Psoas muscle (tissue), 8 donors: ENCODE results near the gene HDHD3. TPM values are rescaled to one million over a fixed set of nuclear protein-coding genes. Genes with fewer than 3 reads are reported as not detected.

ENCODE experiments used
- ATAC-seq, 4 donors: fragments of 200-7000 bp; cut with Tn5 transposase; one replicate each; pipeline ENCODE4 v1.9.1; 2020; ENCODE audit warnings: moderate library complexity in 3 of 4, mild to moderate bottlenecking in 2 of 4
- DNase-seq, 2 donors: peaks; one replicate each; pipeline ENCODE4 v3.0.0-alpha.2; 2020
- H3K27ac ChIP-seq: fragments of 200-600 bp; one replicate; pipeline ENCODE4 v1.8.0; 2022
- H3K27me3 ChIP-seq, 3 donors: fragments of 200-600 bp in 1 of 3; one replicate each; pipeline versions ENCODE4 v1.6.1 to v1.8.0; 2013 to 2022; ENCODE audit warnings: low read length in 2 of 3, mild to moderate bottlenecking in 2 of 3, moderate library complexity in 1 of 3; ENCODE audit not compliant: insufficient read depth in 3 of 3
- H3K36me3 ChIP-seq, 2 donors: fragments of 200-600 bp in 1 of 2; one replicate each; pipeline versions ENCODE4 v1.6.1 to v1.8.0; 2013 to 2022; ENCODE audit warnings: low read depth in 1 of 2, mild to moderate bottlenecking in 1 of 2, moderate library complexity in 1 of 2; ENCODE audit not compliant: insufficient read depth in 1 of 2
- H3K4me1 ChIP-seq: fragments of 200-600 bp; one replicate; pipeline ENCODE4 v1.8.0; 2022
- H3K4me3 ChIP-seq: fragments of 200-600 bp; one replicate; pipeline ENCODE4 v1.8.0; 2022; ENCODE audit warnings: mild to moderate bottlenecking
- H3K9me3 ChIP-seq: fragments of 200-600 bp; one replicate; pipeline ENCODE4 v1.8.0; 2022
- WGBS, 3 donors: extraction: QIAGEN DNeasy Blood & Tissue Kit; methylation state at CpG; one replicate each; pipeline versions ENCODE4 v1.1.6 to v1.1.7; 2013; 5-methylcytosine and 5-hydroxymethylcytosine counted together
- intact Hi-C, 2 donors: fragments of 100-400 bp; cut with DNase I; formaldehyde crosslinking; loops; one replicate each; pipeline versions ENCODE4 v1.11.0 to v1.14.2; 2022
- polyA plus RNA-seq, 3 donors: library from polyadenylated mRNA; stranded (reverse); fragments of 200-250 nt; gene quantifications; one replicate each; pipeline ENCODE4 v1.2.3, GENCODE V29; 2013
- total RNA-seq, 4 donors: library from RNA; stranded (reverse); fragmentation: NEBNext Ultra II Directional in 2 of 4; extraction: Animal tissue kit (Norgen Biotek cat#: 25700) in 2 of 4; gene quantifications; one replicate each; pipeline versions ENCODE4 v1.2.1 to v1.2.4, GENCODE V29; 2021 to 2023
- TF ChIP-seq, protein P1 (sequence below): fragments of 200-600 bp; IDR thresholded peaks from one replicate; pipeline ENCODE4 v1.8.0; 2022; ENCODE audit warnings: antibody characterized with exemption
- donor health status: healthy with polysubstance abuse.
- donor health status: DM: no; HTN: no; CAD: no; lungs with moderate emphysema.
- donor health status: Bipolar disorder and iron deficiency.
- donor health status: healthy.
- donor health status: DM: yes; HTN: yes; CAD: no.
- donor health status: DM: no; HTN: no; CAD: no.
- donor health status: DM: no; HTN: no; CAD: no.
- donor health status: DM: yes; HTN: yes; CAD: no.

The HDHD3 gene
- total and polyA plus RNA-seq, 7 donors = 7.0 to 14.9 (median 9.8) TPM

- Histone ChIP-seq H3K4me1 (peaks cover 3% of the 10 kb centered on the region), H3K27me3 (no peaks in the 10 kb centered on the region), H3K27ac (no peak overlapping the region), H3K36me3 (peaks cover 7 to 58% of the 10 kb centered on the region in 2 donors), H3K9me3 (no peaks in the 10 kb centered on the region), H3K4me3 (no peak overlapping the region)
- intact Hi-C loops = no loop called here
- TF ChIP-seq, protein P1, sequence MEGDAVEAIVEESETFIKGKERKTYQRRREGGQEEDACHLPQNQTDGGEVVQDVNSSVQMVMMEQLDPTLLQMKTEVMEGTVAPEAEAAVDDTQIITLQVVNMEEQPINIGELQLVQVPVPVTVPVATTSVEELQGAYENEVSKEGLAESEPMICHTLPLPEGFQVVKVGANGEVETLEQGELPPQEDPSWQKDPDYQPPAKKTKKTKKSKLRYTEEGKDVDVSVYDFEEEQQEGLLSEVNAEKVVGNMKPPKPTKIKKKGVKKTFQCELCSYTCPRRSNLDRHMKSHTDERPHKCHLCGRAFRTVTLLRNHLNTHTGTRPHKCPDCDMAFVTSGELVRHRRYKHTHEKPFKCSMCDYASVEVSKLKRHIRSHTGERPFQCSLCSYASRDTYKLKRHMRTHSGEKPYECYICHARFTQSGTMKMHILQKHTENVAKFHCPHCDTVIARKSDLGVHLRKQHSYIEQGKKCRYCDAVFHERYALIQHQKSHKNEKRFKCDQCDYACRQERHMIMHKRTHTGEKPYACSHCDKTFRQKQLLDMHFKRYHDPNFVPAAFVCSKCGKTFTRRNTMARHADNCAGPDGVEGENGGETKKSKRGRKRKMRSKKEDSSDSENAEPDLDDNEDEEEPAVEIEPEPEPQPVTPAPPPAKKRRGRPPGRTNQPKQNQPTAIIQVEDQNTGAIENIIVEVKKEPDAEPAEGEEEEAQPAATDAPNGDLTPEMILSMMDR = no peak
- DNase-seq (no peak), ATAC-seq (no peak)
- 92 to 95% (median 95%) methylated on average over 7 of the region's 7 CpGs for WGBS, 3 donors
Measured at GRCh38 chr9:113393281-113393680, 16.5 kb upstream of the HDHD3 start.

DNA sequence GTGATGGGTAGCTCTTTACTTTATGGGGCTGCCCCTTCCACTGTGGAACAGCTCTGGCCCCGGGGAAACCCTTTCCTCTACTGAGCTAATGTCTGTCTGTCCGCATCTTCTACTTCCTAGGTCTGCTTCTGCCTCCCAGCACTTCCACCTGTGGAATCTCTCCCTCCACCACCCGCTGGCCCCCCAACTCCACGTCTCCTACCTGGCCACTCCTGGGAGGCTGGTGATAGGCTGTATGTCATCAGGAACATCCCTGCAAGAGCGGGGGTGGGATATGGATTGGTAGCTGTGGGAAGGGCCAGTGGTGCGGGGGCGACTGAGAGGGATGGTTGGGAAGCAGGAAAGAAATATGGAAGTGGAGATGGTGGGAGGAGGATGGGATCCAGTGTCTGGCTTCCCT, 15.1 kb upstream of the HDHD3 start:
- ATAC-seq = no peak
- H3K36me3 ChIP-seq = peaks cover 14 to 70% of the 10 kb centered on the region in 2 donors
- H3K4me3 ChIP-seq = no peak overlapping the region
- TF ChIP-seq, protein P1 = no peak
- no peak for DNase-seq
- no peaks in the 10 kb centered on the region for H3K27me3 ChIP-seq
- no peak overlapping the region for H3K27ac ChIP-seq
- WGBS, 3 donors = 94 to 95% (median 94%) methylated on average over 7 of the region's 7 CpGs
- intact Hi-C loops = no loop called here
- H3K9me3 ChIP-seq = no peaks in the 10 kb centered on the region
- H3K4me1 ChIP-seq = no peaks in the 10 kb centered on the region

- DNase-seq (no peak), ATAC-seq (no peak)
- no peaks in the 10 kb centered on the region for H3K4me1 ChIP-seq
- TF ChIP-seq, protein P1 = no peak
- WGBS, 3 donors = 94 to 98% (median 95%) methylated on average over 17 of the region's 17 CpGs
- no peak overlapping the region for H3K4me3 ChIP-seq
- no peak overlapping the region for H3K27ac ChIP-seq
- peaks cover 14 to 70% of the 10 kb centered on the region in 2 donors for H3K36me3 ChIP-seq
- H3K27me3 ChIP-seq = no peaks in the 10 kb centered on the region
- H3K9me3 ChIP-seq = no peaks in the 10 kb centered on the region
- intact Hi-C loops = no loop called here
Measured at GRCh38 chr9:113390192-113390960, 13.6 kb upstream of the HDHD3 start.

GRCh38 chr9:113389451-113389850, 12.7 kb upstream of the HDHD3 start:
- ATAC-seq (no peak), DNase-seq (no peak)
- H3K4me3 ChIP-seq = no peak overlapping the region
- intact Hi-C loops = no loop called here
- no peaks in the 10 kb centered on the region for H3K9me3 ChIP-seq
- WGBS, 3 donors = 90 to 92% (median 91%) methylated on average over 11 of the region's 11 CpGs
- H3K36me3 ChIP-seq = peaks cover 14 to 67% of the 10 kb centered on the region in 2 donors
- no peak overlapping the region for H3K27ac ChIP-seq
- H3K4me1 ChIP-seq = no peaks in the 10 kb centered on the region
- no peaks in the 10 kb centered on the region for H3K27me3 ChIP-seq
- TF ChIP-seq, protein P1 = no peak

DNA sequence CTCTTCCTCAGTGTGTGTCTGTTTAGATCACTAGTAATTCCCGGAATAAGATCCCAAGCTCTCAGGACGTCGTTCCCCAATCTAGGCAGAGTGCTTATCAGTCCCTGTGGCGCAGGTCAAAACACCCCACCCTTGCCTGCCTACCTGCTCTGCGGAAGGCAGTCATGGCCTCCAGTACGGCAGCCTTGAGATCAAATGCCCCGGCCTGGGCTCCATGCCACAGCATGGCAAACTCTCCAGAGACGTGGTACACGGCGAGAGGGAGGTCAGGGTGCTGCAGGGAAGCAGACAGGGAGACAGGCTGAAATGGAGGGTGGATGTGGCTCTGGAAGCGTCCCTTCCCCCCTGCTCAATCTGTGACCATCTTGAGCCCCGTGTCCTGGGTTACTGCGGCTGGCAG, 12.0 kb upstream of the HDHD3 start:
- no peak for DNase-seq
- Histone ChIP-seq H3K4me1 (no peaks in the 10 kb centered on the region), H3K27me3 (no peaks in the 10 kb centered on the region), H3K27ac (no peak overlapping the region), H3K4me3 (no peak overlapping the region), H3K36me3 (peaks cover 14 to 67% of the 10 kb centered on the region in 2 donors), H3K9me3 (no peaks in the 10 kb centered on the region)
- WGBS, 3 donors = 84 to 93% (median 88%) methylated on average over 13 of the region's 13 CpGs
- TF ChIP-seq, protein P1 = no peak
- no peak for ATAC-seq
- intact Hi-C loops = no loop called here
